Measurements from ENCODE around the gene LRP1B.

DNA sequence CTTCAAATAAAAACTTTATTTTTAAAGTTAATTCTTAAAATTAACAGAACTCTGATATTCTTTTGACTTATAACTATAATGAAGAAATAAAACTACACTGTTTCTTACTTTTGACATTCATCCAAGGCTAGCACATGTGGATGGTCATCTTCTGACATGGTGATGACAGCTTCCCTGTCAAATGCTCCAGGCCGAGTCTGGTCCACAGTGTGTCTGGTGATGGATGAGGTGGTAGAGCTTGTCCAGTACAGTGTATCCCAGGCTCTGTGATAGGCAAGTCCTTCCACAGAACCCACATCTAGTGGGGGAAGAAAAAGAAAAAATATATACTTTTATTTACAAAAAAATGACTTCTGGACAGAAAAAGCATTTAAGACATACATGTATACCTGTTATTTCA lies 1529.5 kb downstream of the LRP1B start:
- TF ChIP-seq, protein P1, sequence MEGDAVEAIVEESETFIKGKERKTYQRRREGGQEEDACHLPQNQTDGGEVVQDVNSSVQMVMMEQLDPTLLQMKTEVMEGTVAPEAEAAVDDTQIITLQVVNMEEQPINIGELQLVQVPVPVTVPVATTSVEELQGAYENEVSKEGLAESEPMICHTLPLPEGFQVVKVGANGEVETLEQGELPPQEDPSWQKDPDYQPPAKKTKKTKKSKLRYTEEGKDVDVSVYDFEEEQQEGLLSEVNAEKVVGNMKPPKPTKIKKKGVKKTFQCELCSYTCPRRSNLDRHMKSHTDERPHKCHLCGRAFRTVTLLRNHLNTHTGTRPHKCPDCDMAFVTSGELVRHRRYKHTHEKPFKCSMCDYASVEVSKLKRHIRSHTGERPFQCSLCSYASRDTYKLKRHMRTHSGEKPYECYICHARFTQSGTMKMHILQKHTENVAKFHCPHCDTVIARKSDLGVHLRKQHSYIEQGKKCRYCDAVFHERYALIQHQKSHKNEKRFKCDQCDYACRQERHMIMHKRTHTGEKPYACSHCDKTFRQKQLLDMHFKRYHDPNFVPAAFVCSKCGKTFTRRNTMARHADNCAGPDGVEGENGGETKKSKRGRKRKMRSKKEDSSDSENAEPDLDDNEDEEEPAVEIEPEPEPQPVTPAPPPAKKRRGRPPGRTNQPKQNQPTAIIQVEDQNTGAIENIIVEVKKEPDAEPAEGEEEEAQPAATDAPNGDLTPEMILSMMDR (IDR thresholded peaks at IDR 0.05): no peak
- TF ChIP-seq POLR2A (IDR thresholded peaks at IDR 0.05): no peak

All from thyroid gland (tissue), 4 donors.